Psoas muscle (tissue), 8 donors: ENCODE measurements around the gene TMEM82. TPM values are rescaled to one million over a fixed set of nuclear protein-coding genes. Genes with fewer than 3 reads are reported as not detected.
A peak's percentile ranks its signal among the peaks of the same experiment; 100 is the strongest.

Source experiments
- ATAC-seq, 4 donors: fragments of 200-7000 bp; cut with Tn5 transposase; one replicate each; pipeline ENCODE4 v1.9.1; 2020; ENCODE audit warnings: moderate library complexity in 3 of 4, mild to moderate bottlenecking in 2 of 4
- DNase-seq, 2 donors: peaks; one replicate each; pipeline ENCODE4 v3.0.0-alpha.2; 2020
- H3K27ac ChIP-seq: fragments of 200-600 bp; one replicate; pipeline ENCODE4 v1.8.0; 2022
- H3K27me3 ChIP-seq, 3 donors: fragments of 200-600 bp in 1 of 3; one replicate each; pipeline versions ENCODE4 v1.6.1 to v1.8.0; 2013 to 2022; ENCODE audit warnings: low read length in 2 of 3, mild to moderate bottlenecking in 2 of 3, moderate library complexity in 1 of 3; ENCODE audit not compliant: insufficient read depth in 3 of 3
- H3K36me3 ChIP-seq, 2 donors: fragments of 200-600 bp in 1 of 2; one replicate each; pipeline versions ENCODE4 v1.6.1 to v1.8.0; 2013 to 2022; ENCODE audit warnings: low read depth in 1 of 2, mild to moderate bottlenecking in 1 of 2, moderate library complexity in 1 of 2; ENCODE audit not compliant: insufficient read depth in 1 of 2
- H3K4me1 ChIP-seq: fragments of 200-600 bp; one replicate; pipeline ENCODE4 v1.8.0; 2022
- H3K4me3 ChIP-seq: fragments of 200-600 bp; one replicate; pipeline ENCODE4 v1.8.0; 2022; ENCODE audit warnings: mild to moderate bottlenecking
- H3K9me3 ChIP-seq: fragments of 200-600 bp; one replicate; pipeline ENCODE4 v1.8.0; 2022
- CTCF ChIP-seq: fragments of 200-600 bp; IDR thresholded peaks from one replicate; pipeline ENCODE4 v1.8.0; 2022; ENCODE audit warnings: antibody characterized with exemption
- WGBS, 3 donors: extraction: QIAGEN DNeasy Blood & Tissue Kit; methylation state at CpG; one replicate each; pipeline versions ENCODE4 v1.1.6 to v1.1.7; 2013; 5-methylcytosine and 5-hydroxymethylcytosine counted together
- intact Hi-C, 2 donors: fragments of 100-400 bp; cut with DNase I; formaldehyde crosslinking; loops; one replicate each; pipeline versions ENCODE4 v1.11.0 to v1.14.2; 2022
- polyA plus RNA-seq, 3 donors: library from polyadenylated mRNA; stranded (reverse); fragments of 200-250 nt; gene quantifications; one replicate each; pipeline ENCODE4 v1.2.3, GENCODE V29; 2013
- total RNA-seq, 4 donors: library from RNA; stranded (reverse); fragmentation: NEBNext Ultra II Directional in 2 of 4; extraction: Animal tissue kit (Norgen Biotek cat#: 25700) in 2 of 4; gene quantifications; one replicate each; pipeline versions ENCODE4 v1.2.1 to v1.2.4, GENCODE V29; 2021 to 2023
- donor health status: healthy with polysubstance abuse.
- donor health status: DM: no; HTN: no; CAD: no; lungs with moderate emphysema.
- donor health status: Bipolar disorder and iron deficiency.
- donor health status: healthy.
- donor health status: DM: yes; HTN: yes; CAD: no.
- donor health status: DM: no; HTN: no; CAD: no.
- donor health status: DM: no; HTN: no; CAD: no.
- donor health status: DM: yes; HTN: yes; CAD: no.

The TMEM82 gene
- total and polyA plus RNA-seq, 7 donors: not detected

DNA sequence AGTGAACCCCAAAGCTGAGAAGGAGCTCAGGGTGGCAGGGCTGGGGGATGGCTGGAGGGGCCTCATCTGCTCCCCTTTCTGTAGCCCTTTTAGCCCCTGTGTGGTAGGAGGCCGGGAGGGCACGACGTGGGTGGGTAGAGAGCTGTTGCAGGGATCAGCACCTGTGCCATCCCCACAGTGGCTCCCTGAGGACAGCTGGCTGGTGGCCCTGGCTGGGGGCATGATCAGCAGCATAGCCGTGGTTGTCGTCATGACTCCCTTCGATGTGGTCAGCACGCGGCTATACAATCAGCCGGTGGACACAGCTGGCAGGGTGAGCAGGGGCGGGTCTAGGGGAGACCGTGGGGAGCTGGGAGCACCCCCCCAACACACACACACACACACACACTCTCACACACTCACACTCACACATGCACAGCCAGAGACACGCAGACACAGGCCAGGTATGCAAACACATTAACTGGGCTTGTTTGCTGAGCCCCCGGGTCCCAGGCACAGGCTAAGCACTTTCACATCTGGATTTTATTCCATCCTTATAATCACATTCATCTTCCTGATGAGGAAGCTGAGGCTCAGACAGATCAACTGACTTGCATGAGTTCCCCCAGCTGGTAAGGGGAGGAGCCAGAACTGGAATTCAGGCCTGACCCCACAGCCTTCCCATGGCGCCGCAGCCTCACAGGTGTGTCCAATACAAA is 3.7 kb upstream of the TMEM82 start:
- WGBS, 3 donors: 52 to 61% (median 53%) methylated on average over 14 to 15 of the region's 15 CpGs
- peak in 1 of 2 donors; percentile 62 for DNase-seq
- peaks cover 0 to 19% of the 10 kb centered on the region in 2 donors for H3K36me3 ChIP-seq
- H3K4me3 ChIP-seq: peak overlapping the region; percentile 70
- TF ChIP-seq CTCF: no peak
- intact Hi-C loops: loop anchor here (5.0 kb wide), 2 partner anchors 156 to 211 kb away; partner anchors contain the start of gene DNAJC16 (in 1 of the 2)
- H3K27ac ChIP-seq: peak overlapping the region; percentile 95
- ATAC-seq: peak in 1 of 4 donors; percentile 6
- no peaks in the 10 kb centered on the region for H3K9me3 ChIP-seq
- H3K4me1 ChIP-seq: peaks cover 23% of the 10 kb centered on the region
- no peaks in the 10 kb centered on the region for H3K27me3 ChIP-seq

- H3K9me3 ChIP-seq: no peaks in the 10 kb centered on the region
- peaks cover 0 to 12% of the 10 kb centered on the region in 2 donors for H3K36me3 ChIP-seq
- peak in 1 of 2 donors; percentile 52 for DNase-seq
- H3K27ac ChIP-seq: peak overlapping the region; percentile 95
- ATAC-seq: no peak
- no peak for TF ChIP-seq CTCF
- peak overlapping the region; percentile 70 for H3K4me3 ChIP-seq
- intact Hi-C loops: loop anchor here (5.0 kb wide), 2 partner anchors 157 to 212 kb away; partner anchors contain the start of gene DNAJC16 (in 1 of the 2)
- H3K27me3 ChIP-seq: no peaks in the 10 kb centered on the region
- H3K4me1 ChIP-seq: peaks cover 23% of the 10 kb centered on the region
- 43 to 50% (median 50%) methylated on average over 16 of the region's 16 CpGs for WGBS, 3 donors
These were observed 3.0 kb upstream of the TMEM82 start for GRCh38 chr1:15739259-15739658.

DNA sequence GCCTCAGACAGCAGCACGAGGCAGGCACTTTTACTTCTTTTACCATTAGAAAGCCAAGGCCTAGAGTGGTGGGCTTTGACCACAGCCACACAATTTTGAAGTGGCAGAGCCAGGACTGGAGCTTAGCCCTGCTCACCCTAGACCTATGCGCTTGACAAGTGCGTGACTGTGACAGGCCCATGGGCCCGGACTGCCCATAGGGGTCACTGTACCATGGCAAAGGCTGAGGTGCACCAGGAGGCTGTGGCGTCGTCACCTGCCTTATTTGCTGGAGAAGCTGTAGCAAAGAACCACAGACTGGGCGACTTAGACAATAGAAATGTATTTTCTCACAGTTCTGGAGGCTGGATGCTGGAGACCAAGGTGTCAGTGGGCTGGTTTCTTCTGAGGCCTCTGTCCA is 2.6 kb upstream of the TMEM82 start:
- H3K27ac ChIP-seq: peak overlapping the region; percentile 95
- no peak overlapping the region for H3K4me3 ChIP-seq
- H3K4me1 ChIP-seq: peaks cover 23% of the 10 kb centered on the region
- 76 to 83% (median 79%) methylated on average over 7 of the region's 7 CpGs for WGBS, 3 donors
- H3K9me3 ChIP-seq: no peaks in the 10 kb centered on the region
- H3K27me3 ChIP-seq: no peaks in the 10 kb centered on the region
- no peak for TF ChIP-seq CTCF
- ATAC-seq: no peak
- H3K36me3 ChIP-seq: peaks cover 0 to 8% of the 10 kb centered on the region in 2 donors
- intact Hi-C loops: loop anchor here (5.0 kb wide), 2 partner anchors 157 to 212 kb away; partner anchors contain the start of gene DNAJC16 (in 1 of the 2)
- peak in 1 of 2 donors; percentile 49 for DNase-seq

- WGBS, 3 donors: 47 to 53% (median 47%) methylated on average over 27 of the region's 27 CpGs
These were observed 1.1 kb upstream of the TMEM82 start for GRCh38 chr1:15740924-15741850.

More at GRCh38 chr1:15740924-15741850, 1.1 kb upstream of the TMEM82 start:
- intact Hi-C loops: no loop called here
- H3K36me3 ChIP-seq: peaks cover 0 to 8% of the 10 kb centered on the region in 2 donors
- no peak overlapping the region for H3K4me3 ChIP-seq
- TF ChIP-seq CTCF: peak; percentile 78
- H3K4me1 ChIP-seq: peaks cover 18% of the 10 kb centered on the region
- H3K27me3 ChIP-seq: no peaks in the 10 kb centered on the region
- ATAC-seq (peak; percentile 74 to 82 (median 79)), DNase-seq (peak; percentile 78 to 89)
- H3K27ac ChIP-seq: peak overlapping the region; percentile 32
- H3K9me3 ChIP-seq: no peaks in the 10 kb centered on the region
